Stimulated activated CD4-positive, alpha-beta T cell treated with anti-CD3 and anti-CD28 coated beads, Interleukin-1b, Interleukin-23, amount 100 ng/mL, for 48 hours (primary cell): Measurements from ENCODE around the gene XBP1.
A peak's percentile ranks its signal among the peaks of the same experiment; 100 is the strongest.
"Not testable (repeated sequence)": the region's sequence is repeated elsewhere in the genome, so short reads cannot be mapped to it uniquely, and the experiment has no call there.

Experiments used
- DNase-seq: peaks from one replicate; pipeline ENCODE4 v3.0.0-alpha.2; 2020

The XBP1 gene

GRCh38 chr22:28817919-28818859 lies 17.8 kb upstream of the XBP1 start:
- no peak for DNase-seq

GRCh38 chr22:28817064-28817463 lies 16.7 kb upstream of the XBP1 start:
- no peak for DNase-seq

- DNase-seq, result no peak
These were observed 15.4 kb upstream of the XBP1 start for GRCh38 chr22:28815729-28816128.

GRCh38 chr22:28815111-28815510 lies 14.7 kb upstream of the XBP1 start:
- no peak for DNase-seq

- no peak for DNase-seq
These were observed 13.6 kb upstream of the XBP1 start for GRCh38 chr22:28813772-28814518.

- DNase-seq, result no peak
These were observed 12.1 kb upstream of the XBP1 start for GRCh38 chr22:28812516-28812915.

- DNase-seq, result no peak
These were observed 10.6 kb upstream of the XBP1 start for GRCh38 chr22:28810821-28811491.

GRCh38 chr22:28808716-28809355 lies 8.5 kb upstream of the XBP1 start:
- DNase-seq, result no peak

GRCh38 chr22:28805426-28805825 lies 5.1 kb upstream of the XBP1 start:
- not testable (repeated sequence) for DNase-seq

- no peak for DNase-seq
These were observed 2.3 kb upstream of the XBP1 start for GRCh38 chr22:28802595-28803123.

- DNase-seq, result no peak
These were observed 1.7 kb upstream of the XBP1 start for GRCh38 chr22:28801845-28802594.

GRCh38 chr22:28799606-28800307 lies 612 bp downstream of the XBP1 start:
- DNase-seq, result peak; percentile 23

- DNase-seq, result peak; percentile 53
These were observed 1.4 kb downstream of the XBP1 start for GRCh38 chr22:28798810-28799605.

GRCh38 chr22:28795932-28796856 lies 4.2 kb downstream of the XBP1 start:
- no peak for DNase-seq

- DNase-seq, result no peak
These were observed 5.2 kb downstream of the XBP1 start for GRCh38 chr22:28795071-28795693.

GRCh38 chr22:28793976-28794584 lies 6.3 kb downstream of the XBP1 start:
- DNase-seq, result no peak

- no peak for DNase-seq
These were observed 7.6 kb downstream of the XBP1 start for GRCh38 chr22:28792491-28793383.
